CD4-positive, alpha-beta T cell treated with Interleukin-15 for 4 hours (primary cell): ENCODE measurements around the gene PSAP.
A peak's percentile ranks its signal among the peaks of the same experiment; 100 is the strongest.
"Not testable (repeated sequence)": the region's sequence is repeated elsewhere in the genome, so short reads cannot be mapped to it uniquely, and the experiment has no call there.

Experiments used
- DNase-seq: peaks from one replicate; pipeline ENCODE4 v3.0.0-alpha.2; 2020; ENCODE audit warnings: low spot score

PSAP gene

GRCh38 chr10:71850743-71851464 lies at the start of gene PSAP:
PSAP (minus strand) TSS chr10:71851251; CDS start chr10:71851221, 30 bp downstream.
- DNase-seq = peak; percentile 98

DNA sequence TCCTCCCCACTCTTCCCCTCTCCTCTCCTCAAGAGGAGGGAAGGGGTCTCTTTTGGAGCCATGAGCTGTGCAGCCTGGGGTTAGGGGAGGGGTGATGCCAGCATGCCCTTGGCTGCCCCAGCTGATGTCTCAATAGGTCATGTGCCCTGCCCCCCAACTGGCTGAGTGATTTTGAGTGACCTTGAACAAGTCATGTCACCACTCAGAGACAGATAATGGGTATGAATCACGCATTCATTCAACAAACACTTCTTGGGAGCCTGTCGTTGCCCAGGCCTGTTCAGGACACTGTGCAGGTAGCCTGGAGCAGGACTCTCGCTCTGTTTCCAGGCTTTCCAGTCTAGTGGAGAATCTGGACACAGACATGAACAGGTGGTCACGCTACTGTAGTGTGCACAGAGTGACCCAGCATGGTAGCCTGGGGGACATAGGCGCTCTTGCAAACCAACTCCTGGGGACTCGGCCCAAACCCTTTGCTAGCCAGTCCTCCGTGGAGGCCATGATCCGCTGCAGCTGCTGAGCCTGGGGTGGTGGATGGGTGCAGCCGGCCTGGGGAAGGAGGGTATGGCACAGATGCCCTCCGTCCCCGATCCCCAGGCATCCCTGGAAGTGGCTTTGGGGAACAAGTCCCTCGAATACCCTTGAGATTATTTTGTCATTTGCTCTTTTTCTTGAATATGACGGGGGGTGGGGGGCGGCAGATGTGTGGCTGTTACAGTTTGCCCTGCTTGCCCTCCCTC lies 49.6 kb upstream of the PSAP start:
- no peak for DNase-seq

DNA sequence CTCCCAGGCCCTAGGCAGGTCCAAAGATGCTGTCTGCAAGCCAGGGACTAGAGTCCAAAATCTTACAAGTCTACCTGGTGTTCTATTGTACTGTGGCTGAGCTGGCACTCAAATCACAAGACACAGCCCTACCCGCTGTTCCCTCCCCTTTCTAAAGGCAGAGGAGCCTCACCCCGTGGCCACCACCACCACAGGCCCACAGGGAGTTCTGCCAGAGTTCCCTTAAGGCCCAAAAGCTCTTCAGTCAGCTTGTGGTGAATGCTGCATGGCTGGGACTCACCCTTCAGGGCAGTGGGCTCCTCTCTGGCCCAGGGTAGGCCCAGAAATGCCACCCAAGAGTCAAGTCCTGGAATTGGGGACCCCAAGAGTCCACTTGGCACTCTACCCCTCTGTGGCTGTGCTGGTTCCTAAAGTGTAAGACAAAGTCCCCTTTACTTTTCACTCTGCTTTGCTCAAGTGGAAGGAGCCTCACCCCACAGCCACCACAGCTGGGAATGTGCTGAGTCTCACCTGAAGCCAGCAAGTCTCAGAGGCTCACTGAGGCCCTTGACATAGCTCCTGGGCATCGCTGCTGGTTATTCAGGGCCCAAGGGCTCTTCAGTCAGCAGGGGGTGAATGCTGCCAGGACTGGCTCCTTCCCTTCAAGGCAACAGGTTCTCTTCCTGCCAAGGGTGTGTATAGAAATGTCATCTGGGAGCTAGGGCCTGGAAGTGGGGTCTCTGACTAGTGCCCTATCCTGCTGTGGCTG lies 48.8 kb upstream of the PSAP start:
- no peak for DNase-seq

DNA sequence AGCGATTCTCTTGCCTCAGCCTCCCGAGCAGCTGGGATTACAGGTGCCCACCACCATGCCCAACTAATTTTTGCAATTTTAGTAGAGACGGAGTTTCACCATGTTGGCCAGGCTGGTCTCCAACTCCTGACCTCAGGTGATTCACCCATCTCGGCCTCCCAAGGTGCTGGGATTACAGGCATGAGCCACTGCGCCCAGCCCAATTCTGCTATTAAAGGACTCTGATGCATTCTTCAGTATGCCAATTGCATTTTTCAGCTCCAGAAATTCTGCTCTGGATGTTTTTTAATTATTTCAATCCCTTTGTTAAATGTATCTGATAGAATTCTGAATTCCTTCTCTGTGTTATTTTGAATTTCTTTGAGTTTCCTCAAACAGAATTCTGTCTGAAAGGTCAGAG lies 47.3 kb upstream of the PSAP start:
- not testable (repeated sequence) for DNase-seq

DNA sequence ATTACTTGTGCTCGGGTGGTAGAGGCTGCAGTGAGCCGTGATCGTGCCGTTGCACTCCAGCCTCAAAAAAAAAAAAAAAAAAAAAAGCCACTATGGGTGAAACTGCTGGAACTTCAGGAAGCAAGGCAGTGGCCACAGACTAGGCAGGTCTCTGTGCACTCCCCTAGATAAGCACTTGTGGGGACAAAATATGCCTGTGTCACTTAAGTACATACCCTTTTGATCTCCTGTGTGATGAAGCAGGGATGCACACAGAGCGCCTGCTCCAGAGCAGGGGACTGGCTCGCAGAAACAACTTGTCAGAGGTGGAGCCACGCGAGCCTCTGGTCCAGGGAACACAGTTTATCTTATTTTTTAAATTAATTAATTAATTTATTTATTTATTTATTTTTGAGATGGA lies 42.9 kb upstream of the PSAP start:
- no peak for DNase-seq

DNA sequence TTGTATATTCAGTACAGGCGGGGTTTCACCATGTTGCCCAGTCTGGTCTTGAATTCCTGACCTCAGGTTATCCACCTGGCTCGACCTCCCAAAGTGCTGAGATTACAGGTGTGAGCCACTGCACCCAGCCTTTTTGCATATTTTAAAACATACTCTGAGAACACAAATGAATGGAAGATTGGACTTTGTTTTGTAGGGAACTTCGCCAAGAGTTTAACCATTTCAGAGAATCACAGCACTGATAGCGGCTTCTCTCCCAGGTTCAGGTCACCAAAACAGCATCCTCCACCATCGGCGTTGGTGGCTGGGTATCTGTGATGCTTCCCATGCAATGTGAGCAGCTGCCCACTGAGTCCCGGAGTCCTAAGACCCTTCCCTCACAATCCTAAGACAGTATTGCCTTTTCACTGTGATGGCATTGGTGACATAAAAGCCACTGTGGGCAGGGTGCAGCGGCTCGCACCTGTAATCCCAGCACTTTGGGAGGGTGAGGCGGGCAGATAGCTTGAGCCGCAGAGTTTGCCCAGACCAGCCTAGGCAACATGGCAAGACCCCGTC lies 42.3 kb upstream of the PSAP start:
- no peak for DNase-seq

GRCh38 chr10:71891437-71891836 lies 40.4 kb upstream of the PSAP start:
- no peak for DNase-seq

DNA sequence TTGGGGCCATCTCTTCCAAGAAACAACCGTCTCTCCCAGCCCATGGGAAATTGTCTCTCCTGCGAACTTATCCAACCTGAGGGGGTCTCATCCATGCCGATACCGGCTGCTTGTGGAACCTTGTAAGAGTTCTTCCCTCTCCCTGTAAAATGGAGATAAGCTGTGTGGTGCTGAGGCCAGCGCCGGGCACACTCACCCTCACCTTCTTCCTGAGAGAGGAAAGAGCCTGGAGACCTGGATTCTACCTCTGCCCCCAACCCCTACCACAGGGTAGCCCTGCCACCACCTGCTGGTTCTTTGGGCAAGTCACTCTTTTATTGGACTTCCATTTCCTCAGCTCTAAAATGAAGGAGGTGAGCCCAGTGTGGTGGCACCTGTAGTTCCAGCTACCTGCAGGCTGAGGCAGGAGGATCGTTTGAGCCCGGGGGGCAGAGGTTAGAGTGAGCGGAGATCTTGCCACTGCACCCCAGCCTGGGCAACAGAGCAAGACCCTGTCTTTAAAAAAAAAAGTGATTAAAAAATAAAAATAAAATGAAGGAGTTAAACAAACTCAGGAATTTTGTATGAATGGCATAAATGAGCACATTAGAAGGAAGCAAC lies 38.4 kb upstream of the PSAP start:
- DNase-seq = no peak

GRCh38 chr10:71888623-71889387 lies 37.8 kb upstream of the PSAP start:
- peak; percentile 32 for DNase-seq

- DNase-seq = no peak
These were observed 37.2 kb upstream of the PSAP start for GRCh38 chr10:71888248-71888622.

- no peak for DNase-seq
These were observed 36.7 kb upstream of the PSAP start for GRCh38 chr10:71887743-71888142.

DNA sequence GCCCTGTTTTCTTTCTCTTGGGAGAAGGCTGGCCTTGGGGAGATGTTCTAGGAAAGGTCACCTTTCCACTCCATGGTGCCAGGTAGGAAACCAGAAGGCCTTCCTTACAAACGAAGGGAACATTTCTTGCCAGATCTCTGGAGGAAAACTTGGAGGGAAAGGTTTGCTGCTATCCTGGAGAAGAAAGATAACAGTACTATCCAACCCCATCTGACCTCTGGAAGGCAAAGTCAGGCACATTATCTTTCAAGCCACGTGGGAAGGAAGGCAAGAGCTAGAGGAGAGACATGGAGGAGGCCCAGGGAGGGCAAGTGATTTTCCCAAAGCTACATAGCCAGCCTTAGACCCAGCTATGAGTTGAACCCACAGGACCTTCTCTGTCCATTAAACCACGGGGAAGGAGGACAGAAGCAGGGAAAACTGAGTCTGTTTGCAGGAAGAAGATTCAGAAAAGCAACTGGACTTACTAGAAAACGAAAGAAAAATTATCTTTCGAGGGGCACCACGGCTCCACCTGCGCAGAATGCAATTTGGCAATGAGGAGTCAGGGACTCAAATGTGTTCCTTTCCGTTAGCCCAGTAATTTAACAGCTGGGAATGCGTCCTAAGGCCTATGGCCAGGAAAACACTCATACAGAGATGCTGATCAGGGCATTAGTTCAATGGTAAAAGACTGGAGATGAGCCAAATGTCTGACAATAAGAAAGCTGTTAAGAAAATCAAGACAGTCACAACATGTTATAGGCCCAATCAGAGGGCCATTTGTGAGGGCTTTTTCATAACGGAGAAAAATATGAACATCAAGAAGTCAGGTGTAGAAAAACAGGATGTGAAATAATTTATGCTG lies 32.0 kb upstream of the PSAP start:
- no peak for DNase-seq

- no peak for DNase-seq
These were observed 30.8 kb upstream of the PSAP start for GRCh38 chr10:71881647-71882355.

- DNase-seq = not testable (repeated sequence)
These were observed 30.2 kb upstream of the PSAP start for GRCh38 chr10:71881307-71881624.

GRCh38 chr10:71880425-71881306 lies 29.6 kb upstream of the PSAP start:
- no peak for DNase-seq

GRCh38 chr10:71878327-71879034 lies 27.4 kb upstream of the PSAP start:
- no peak for DNase-seq

GRCh38 chr10:71877821-71878220 lies 26.8 kb upstream of the PSAP start:
- DNase-seq = no peak

DNA sequence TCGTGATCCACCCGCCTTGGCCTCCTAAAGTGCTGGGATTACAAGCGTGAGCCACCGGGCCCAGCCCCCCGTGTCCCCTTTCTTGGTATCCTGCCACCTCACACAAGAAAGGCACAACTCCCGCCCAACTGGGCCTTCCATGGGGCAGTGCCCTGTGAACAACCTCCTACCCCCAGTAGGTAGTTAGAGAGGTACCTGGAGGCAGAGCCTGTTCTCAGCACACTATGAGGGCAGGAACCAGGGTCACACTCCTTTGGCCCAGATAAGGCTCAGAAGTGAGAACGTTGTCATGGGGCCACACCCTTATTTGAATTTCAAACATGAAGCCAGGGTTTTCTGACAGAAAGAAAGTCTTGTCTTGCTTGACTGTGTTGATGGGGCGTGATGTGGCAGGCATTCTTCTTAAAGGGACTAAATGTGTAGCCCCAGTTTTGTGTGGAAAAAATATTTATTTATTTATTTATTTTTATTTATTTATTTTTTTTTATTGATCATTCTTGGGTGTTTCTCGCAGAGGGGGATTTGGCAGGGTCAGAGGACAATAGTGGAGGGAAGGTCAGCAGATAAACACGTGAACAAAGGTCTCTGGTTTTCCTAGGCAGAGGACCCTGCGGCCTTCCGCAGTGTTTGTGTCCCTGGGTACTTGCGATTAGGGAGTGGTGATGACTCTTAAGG lies 23.8 kb upstream of the PSAP start:
- DNase-seq = not testable (repeated sequence)
